CD4-positive, alpha-beta T cell treated with Interleukin-6 at 100 ng/mL for 8 hours (primary cell): ENCODE data around the gene ADGRA3.
A peak's percentile ranks its signal among the peaks of the same experiment; 100 is the strongest.
"Not testable (repeated sequence)": the region's sequence is repeated elsewhere in the genome, so short reads cannot be mapped to it uniquely, and the experiment has no call there.

Source experiments
- DNase-seq: peaks from one replicate; pipeline ENCODE4 v3.0.0-alpha.2; 2020; ENCODE audit warnings: mixed read lengths, low spot score

The ADGRA3 gene

GRCh38 chr4:22439947-22440346, 75.9 kb downstream of the ADGRA3 start:
- DNase-seq: no peak

GRCh38 chr4:22435652-22436051, 80.2 kb downstream of the ADGRA3 start:
- no peak for DNase-seq

GRCh38 chr4:22434895-22435294, 81.0 kb downstream of the ADGRA3 start:
- no peak for DNase-seq

GRCh38 chr4:22430626-22431025, 85.2 kb downstream of the ADGRA3 start:
- no peak for DNase-seq

- DNase-seq: no peak
Measured at GRCh38 chr4:22428441-22428840, 87.4 kb downstream of the ADGRA3 start.

GRCh38 chr4:22427675-22428074, 88.2 kb downstream of the ADGRA3 start:
- DNase-seq: no peak

- DNase-seq: no peak
Measured at GRCh38 chr4:22420291-22420690, 95.6 kb downstream of the ADGRA3 start.

- DNase-seq: no peak
Measured at GRCh38 chr4:22417408-22417807, 98.5 kb downstream of the ADGRA3 start.

- DNase-seq: no peak
Measured at GRCh38 chr4:22416403-22416802, 99.5 kb downstream of the ADGRA3 start.

GRCh38 chr4:22414833-22415232, 101.0 kb downstream of the ADGRA3 start:
- no peak for DNase-seq

GRCh38 chr4:22413471-22413870, 102.4 kb downstream of the ADGRA3 start:
- no peak for DNase-seq

GRCh38 chr4:22412013-22412412, 103.9 kb downstream of the ADGRA3 start:
- DNase-seq: no peak

GRCh38 chr4:22410645-22411247, 105.1 kb downstream of the ADGRA3 start:
- no peak for DNase-seq

GRCh38 chr4:22408474-22408873, 107.4 kb downstream of the ADGRA3 start:
- DNase-seq: no peak

GRCh38 chr4:22407361-22407760, 108.5 kb downstream of the ADGRA3 start:
- no peak for DNase-seq

GRCh38 chr4:22398671-22399070, 117.2 kb downstream of the ADGRA3 start:
- no peak for DNase-seq

- no peak for DNase-seq
Measured at GRCh38 chr4:22391551-22391950, 124.3 kb downstream of the ADGRA3 start.

GRCh38 chr4:22389240-22389870, 126.5 kb downstream of the ADGRA3 start:
- DNase-seq: peak; percentile 9

GRCh38 chr4:22385611-22386011, 130.3 kb downstream of the ADGRA3 start:
- no peak for DNase-seq

GRCh38 chr4:22384154-22384553, 131.7 kb downstream of the ADGRA3 start:
- DNase-seq: no peak

GRCh38 chr4:22382216-22382615, 133.7 kb downstream of the ADGRA3 start:
- DNase-seq: not testable (repeated sequence)

- DNase-seq: no peak
Measured at GRCh38 chr4:22372986-22373385, 142.9 kb downstream of the ADGRA3 start.

- DNase-seq: no peak
Measured at GRCh38 chr4:22369901-22370562, 145.8 kb downstream of the ADGRA3 start.

GRCh38 chr4:22363787-22364186, 152.1 kb downstream of the ADGRA3 start:
- no peak for DNase-seq
